NCI-H146 treated with DMSO at 0.1 percent for 48 hours (cell line): Measurements from ENCODE around the gene COX6B1.
"Not testable (repeated sequence)": the region's sequence is repeated elsewhere in the genome, so short reads cannot be mapped to it uniquely, and the experiment has no call there.

Experiments used
- DNase-seq: peaks from one replicate; lab custom pipeline; 2025; ENCODE audit not compliant: unreplicated experiment; lab: John Stamatoyannopoulos, UW

The COX6B1 gene

GRCh38 chr19:35633727-35634440, 14.2 kb upstream of the COX6B1 start:
- DNase-seq, result no peak

GRCh38 chr19:35636651-35637050, 11.5 kb upstream of the COX6B1 start:
- DNase-seq, result no peak

GRCh38 chr19:35637165-35637564, 11.0 kb upstream of the COX6B1 start:
- DNase-seq, result no peak

GRCh38 chr19:35639321-35639639, 8.8 kb upstream of the COX6B1 start:
- no peak for DNase-seq

GRCh38 chr19:35639863-35640262, 8.3 kb upstream of the COX6B1 start:
- DNase-seq, result no peak

- DNase-seq, result no peak
Measured at GRCh38 chr19:35641515-35642151, 6.5 kb upstream of the COX6B1 start, which contains the start of gene ETV2. TSS of gene ETV2 (plus strand) at chr19:35641745. CDS start at chr19:35642461, 716 bp downstream.

- DNase-seq, result no peak
Measured at GRCh38 chr19:35642312-35642711, 5.8 kb upstream of the COX6B1 start.

- DNase-seq, result no peak
Measured at GRCh38 chr19:35642798-35643254, 5.3 kb upstream of the COX6B1 start.

- peak; percentile 57 for DNase-seq
Measured at GRCh38 chr19:35643255-35644205, 4.6 kb upstream of the COX6B1 start.

GRCh38 chr19:35644206-35644986, 3.7 kb upstream of the COX6B1 start:
- DNase-seq, result peak; percentile 89

GRCh38 chr19:35644987-35645679, 3.0 kb upstream of the COX6B1 start:
- DNase-seq, result peak; percentile 33

- DNase-seq, result no peak
Measured at GRCh38 chr19:35645680-35646511, 2.2 kb upstream of the COX6B1 start.

- no peak for DNase-seq
Measured at GRCh38 chr19:35650581-35650980, 2.5 kb downstream of the COX6B1 start.

- not testable (repeated sequence) for DNase-seq
Measured at GRCh38 chr19:35654828-35655227, 6.7 kb downstream of the COX6B1 start.

GRCh38 chr19:35655600-35655999, 7.5 kb downstream of the COX6B1 start:
- DNase-seq, result no peak

- no peak for DNase-seq
Measured at GRCh38 chr19:35656700-35657099, 8.6 kb downstream of the COX6B1 start.

- DNase-seq, result no peak
Measured at GRCh38 chr19:35657904-35658700, 10.0 kb downstream of the COX6B1 start.

- no peak for DNase-seq
Measured at GRCh38 chr19:35661995-35662340, 13.8 kb downstream of the COX6B1 start.

GRCh38 chr19:35663981-35664380, 15.9 kb downstream of the COX6B1 start:
- no peak for DNase-seq
